Posterior vena cava (tissue), 2 donors: ENCODE results near the gene IPO13. TPM values are rescaled to one million over a fixed set of nuclear protein-coding genes. Genes with fewer than 3 reads are reported as not detected.

Experiments used
- DNase-seq: peaks from one replicate; pipeline ENCODE4 v3.0.0-alpha.2; 2020; ENCODE audit warnings: low spot score
- intact Hi-C, 2 donors: fragments of 100-400 bp; cut with DNase I; formaldehyde crosslinking; loops; one replicate each; pipeline versions ENCODE4 v1.14.1 to v1.14.2; 2022 to 2023
- total RNA-seq, 2 donors: library from RNA; stranded (reverse); fragmentation: NEBNext Ultra II Directional; extraction: Animal tissue kit (Norgen Biotek cat#: 25700); gene quantifications; one replicate each; pipeline ENCODE4 v1.2.1, GENCODE V29; 2021
- donor health status: DM: yes; HTN: yes; CAD: no.
- donor health status: DM: yes; HTN: yes; CAD: no.

Gene IPO13
- total RNA-seq, 2 donors from 2014 or later: 20.4 to 21.8 TPM

GRCh38 chr1:43944860-43945259 lies 1.9 kb upstream of the IPO13 start:
- DNase-seq: no peak
- intact Hi-C loops: no loop called here

GRCh38 chr1:43945674-43946235 lies 995 bp upstream of the IPO13 start:
- intact Hi-C loops: no loop called here
- no peak for DNase-seq

GRCh38 chr1:43947061-43947873 lies 517 bp downstream of the IPO13 start:
- intact Hi-C loops: no loop called here
- DNase-seq: no peak

- DNase-seq: no peak
- intact Hi-C loops: no loop called here
These were observed 1.2 kb downstream of the IPO13 start for GRCh38 chr1:43947874-43948437.

GRCh38 chr1:43949678-43950077 lies 2.9 kb downstream of the IPO13 start:
- intact Hi-C loops: loop anchor here in 1 of 2 donors (5.0 kb wide), 1 partner anchor 1687 kb away; no protein-coding TSS in a partner anchor
- DNase-seq: peak; percentile 50

GRCh38 chr1:43951021-43951985 lies 4.6 kb downstream of the IPO13 start:
- no peak for DNase-seq
- intact Hi-C loops: loop anchor here in 1 of 2 donors (5.0 kb wide), 1 partner anchor 1689 kb away; no protein-coding TSS in a partner anchor

- intact Hi-C loops: loop anchor here in 1 of 2 donors (5.0 kb wide), 1 partner anchor 1691 kb away; no protein-coding TSS in a partner anchor
- DNase-seq: peak; percentile 64
These were observed 6.1 kb downstream of the IPO13 start for GRCh38 chr1:43952731-43953346.

GRCh38 chr1:43953361-43953760 lies 6.6 kb downstream of the IPO13 start:
- DNase-seq: no peak
- intact Hi-C loops: loop anchor here in 1 of 2 donors (5.0 kb wide), 1 partner anchor 1691 kb away; no protein-coding TSS in a partner anchor

GRCh38 chr1:43954036-43954435 lies 7.3 kb downstream of the IPO13 start:
- intact Hi-C loops: loop anchor here in 1 of 2 donors (5.0 kb wide), 1 partner anchor 1692 kb away; no protein-coding TSS in a partner anchor
- DNase-seq: no peak

GRCh38 chr1:43956234-43956633 lies 9.5 kb downstream of the IPO13 start:
- intact Hi-C loops: no loop called here

GRCh38 chr1:43957407-43958040 lies 10.8 kb downstream of the IPO13 start:
- DNase-seq: peak; percentile 70
- intact Hi-C loops: no loop called here

More at GRCh38 chr1:43956234-43956633, 9.5 kb downstream of the IPO13 start:
- no peak for DNase-seq

GRCh38 chr1:43958351-43959255 lies 11.9 kb downstream of the IPO13 start:
- intact Hi-C loops: no loop called here
- DNase-seq: no peak

GRCh38 chr1:43960798-43961197 lies 14.0 kb downstream of the IPO13 start:
- no peak for DNase-seq
- intact Hi-C loops: no loop called here

- intact Hi-C loops: no loop called here
- DNase-seq: no peak
These were observed 14.9 kb downstream of the IPO13 start for GRCh38 chr1:43961692-43962091.

- intact Hi-C loops: no loop called here
- DNase-seq: no peak
These were observed 15.6 kb downstream of the IPO13 start for GRCh38 chr1:43962324-43962723.

- intact Hi-C loops: no loop called here
- no peak for DNase-seq
These were observed 16.3 kb downstream of the IPO13 start for GRCh38 chr1:43963006-43963405.

- intact Hi-C loops: no loop called here
- no peak for DNase-seq
These were observed 17.1 kb downstream of the IPO13 start for GRCh38 chr1:43963890-43964289.
